Heart left ventricle (tissue), 16 donors: ENCODE results near the gene JHY. TPM values are rescaled to one million over a fixed set of nuclear protein-coding genes. Genes with fewer than 3 reads are reported as not detected.

Experiments used
- ATAC-seq, 4 donors: fragments of 200-7000 bp; cut with Tn5 transposase; one replicate each; pipeline ENCODE4 v1.9.1; 2020 to 2022; ENCODE audit warnings: moderate library complexity in 4 of 4, mild to moderate bottlenecking in 3 of 4, moderate number of reproducible peaks in 1 of 4
- DNase-seq, 5 donors: peaks; one replicate each; pipeline ENCODE4 v3.0.0-alpha.2; 2020
- H3K27ac ChIP-seq, 12 donors: fragments of 200-600 bp; sonication (generic) in 4 of 12; one replicate each; pipeline versions ENCODE4 v1.5.0 to v1.8.0; 2016 to 2022; ENCODE audit warnings: mild to moderate bottlenecking in 2 of 12
- H3K27me3 ChIP-seq, 9 donors: fragments of 200-600 bp; sonication (generic) in 2 of 9; one replicate each; pipeline versions ENCODE4 v1.5.1 to v1.8.0; 2016 to 2022; ENCODE audit warnings: mild to moderate bottlenecking in 3 of 9
- H3K36me3 ChIP-seq, 9 donors: fragments of 200-600 bp; sonication (generic) in 2 of 9; one replicate each; pipeline versions ENCODE4 v1.5.0 to v1.8.0; 2018 to 2022; ENCODE audit warnings: mild to moderate bottlenecking in 2 of 9
- H3K4me1 ChIP-seq, 12 donors: fragments of 200-600 bp; sonication (generic) in 4 of 12; one replicate each; pipeline versions ENCODE4 v1.5.0 to v1.8.0; 2016 to 2022; ENCODE audit warnings: mild to moderate bottlenecking in 3 of 12
- H3K4me3 ChIP-seq, 12 donors: fragments of 200-600 bp; sonication (generic) in 4 of 12; one replicate each; pipeline versions ENCODE4 v1.5.0 to v1.8.0; 2017 to 2022; ENCODE audit warnings: mild to moderate bottlenecking in 9 of 12, moderate library complexity in 4 of 12
- H3K9me3 ChIP-seq, 12 donors: fragments of 200-600 bp; sonication (generic) in 4 of 12; one replicate each; pipeline versions ENCODE4 v1.5.0 to v1.8.0; 2016 to 2022; ENCODE audit warnings: mild to moderate bottlenecking in 1 of 12
- POLR2A ChIP-seq, 2 donors: fragments of 450-650 bp; IDR thresholded peaks; one replicate each; pipeline ENCODE4 v1.6.1; 2017; ENCODE audit warnings: antibody characterized with exemption in 2 of 2, mild to moderate bottlenecking in 2 of 2, moderate library complexity in 2 of 2
- WGBS, 4 donors: extraction: QIAGEN DNeasy Blood & Tissue Kit in 2 of 4; methylation state at CpG; one replicate each; pipeline versions ENCODE4 v1.1.5 to v1.1.7; 2013 to 2018; 5-methylcytosine and 5-hydroxymethylcytosine counted together
- intact Hi-C, 10 donors: fragments of 100-400 bp; cut with DNase I; formaldehyde crosslinking; loops; one replicate each; pipeline versions ENCODE4 v1.11.1 to v1.14.2; 2022
- polyA plus RNA-seq, 2 donors: library from polyadenylated mRNA; stranded (reverse); fragments of 200-250 nt; gene quantifications; one replicate each; pipeline ENCODE4 v1.2.3, GENCODE V29; 2013
- total RNA-seq, 9 donors: library from RNA; depleted of rRNA in 2 of 9; stranded (reverse); fragments of >200 nt in 2 of 9; fragmentation: NEBNext Ultra II Directional in 3 of 9; extraction: Animal tissue kit (Norgen Biotek cat#: 25700) in 3 of 9; gene quantifications; one replicate each; pipeline versions ENCODE4 v1.1.0 to v1.2.4, GENCODE V29; 2016 to 2023
- TF ChIP-seq, protein P1 (sequence below), 12 donors: fragments of 200-600 bp; sonication (generic) in 4 of 12; IDR thresholded peaks; one replicate each; pipeline versions ENCODE4 v1.5.0 to v1.8.0; 2018 to 2022; ENCODE audit warnings: antibody characterized with exemption in 12 of 12, mild to moderate bottlenecking in 5 of 12
- donor health status: ischemic (EF 13 %, LVEDD 7.1; RV severe dilation, severe dysfunction).
- donor health status: healthy with polysubstance abuse.
- donor health status: DM: no; HTN: yes; CAD: no.
- donor health status: DM: no; HTN: no; CAD: no.
- donor health status: ischemic (EF 25% LVEDD 6.9; RV normal size, moderate dysfunction).
- donor health status: ischemic (EF 25% LVEDD 5.7; RV mildly dilated, moderate dysfunction).
- donor health status: healthy.
- donor health status: DM: yes; HTN: yes; CAD: no.
- donor health status: ischemic (EF 35%, LVEDD 5.7; RV mildly dilated, moderate dysfunction).
- donor health status: nonischemic (EF 11% LVEDD 7.7; RV severe dilation, severe dysfunction).
- donor health status: DM: yes; HTN: yes; CAD: no.
- donor health status: PGD.
- donor health status: ischemic (EF 29% LVEDD 5.4; RV normal size, mild dysfunction).
- donor health status: nonischemic (EF 23%, LVEDD 6.1; RV moderate dilation, normal function).

JHY gene
- total and polyA plus RNA-seq, 11 donors = 0.50 to 2.3 (median 0.93) TPM

DNA sequence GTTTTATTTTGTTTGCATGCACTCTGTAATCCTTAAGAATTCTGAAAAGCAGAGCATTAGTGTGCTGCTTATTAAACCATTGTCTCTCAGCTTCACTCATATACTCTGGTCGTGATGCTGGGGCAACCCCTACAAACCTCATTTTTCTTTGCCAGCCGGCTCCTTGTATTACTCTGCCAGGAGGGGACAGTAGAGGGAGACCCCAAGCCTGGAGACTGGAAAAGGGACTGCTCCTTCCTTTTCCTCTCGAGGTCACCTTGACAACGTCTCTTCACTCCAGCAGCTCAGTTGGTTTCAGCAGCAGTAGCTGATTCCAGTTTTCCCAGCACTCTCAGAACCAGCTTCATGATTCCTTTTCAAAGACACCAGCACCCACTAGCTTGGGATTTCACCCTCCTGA, 2.8 kb upstream of the JHY start:
- DNase-seq (no peak), ATAC-seq (no peak)
- Histone ChIP-seq H3K4me1 (peaks cover 0 to 14% (median 1%) of the 10 kb centered on the region in 12 donors), H3K27ac (no peak overlapping the region), H3K9me3 (no peaks in the 10 kb centered on the region), H3K27me3 (peaks cover 0 to 18% (median 5%) of the 10 kb centered on the region in 9 donors), H3K36me3 (no peaks in the 10 kb centered on the region), H3K4me3 (no peak overlapping the region)
- no peak for TF ChIP-seq POLR2A (IDR thresholded peaks at IDR 0.05)
- TF ChIP-seq, protein P1, sequence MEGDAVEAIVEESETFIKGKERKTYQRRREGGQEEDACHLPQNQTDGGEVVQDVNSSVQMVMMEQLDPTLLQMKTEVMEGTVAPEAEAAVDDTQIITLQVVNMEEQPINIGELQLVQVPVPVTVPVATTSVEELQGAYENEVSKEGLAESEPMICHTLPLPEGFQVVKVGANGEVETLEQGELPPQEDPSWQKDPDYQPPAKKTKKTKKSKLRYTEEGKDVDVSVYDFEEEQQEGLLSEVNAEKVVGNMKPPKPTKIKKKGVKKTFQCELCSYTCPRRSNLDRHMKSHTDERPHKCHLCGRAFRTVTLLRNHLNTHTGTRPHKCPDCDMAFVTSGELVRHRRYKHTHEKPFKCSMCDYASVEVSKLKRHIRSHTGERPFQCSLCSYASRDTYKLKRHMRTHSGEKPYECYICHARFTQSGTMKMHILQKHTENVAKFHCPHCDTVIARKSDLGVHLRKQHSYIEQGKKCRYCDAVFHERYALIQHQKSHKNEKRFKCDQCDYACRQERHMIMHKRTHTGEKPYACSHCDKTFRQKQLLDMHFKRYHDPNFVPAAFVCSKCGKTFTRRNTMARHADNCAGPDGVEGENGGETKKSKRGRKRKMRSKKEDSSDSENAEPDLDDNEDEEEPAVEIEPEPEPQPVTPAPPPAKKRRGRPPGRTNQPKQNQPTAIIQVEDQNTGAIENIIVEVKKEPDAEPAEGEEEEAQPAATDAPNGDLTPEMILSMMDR (IDR thresholded peaks at IDR 0.05) = no peak
- 23 to 27% (median 24%) methylated on average over 4 of the region's 4 CpGs for WGBS, 4 donors
- intact Hi-C loops = loop anchor here in 1 of 10 donors (10.0 kb wide), 1 partner anchor 365 kb away; no protein-coding TSS in a partner anchor

GRCh38 chr11:122882857-122883645, 492 bp downstream of the JHY start:
- H3K4me3 ChIP-seq = peak overlapping the region; percentile 42 to 78 (median 70)
- ATAC-seq = peak in 3 of 4 donors; percentile 74 to 78 (median 76)

GRCh38 chr11:122883646-122883979, 1.1 kb downstream of the JHY start:
- H3K4me3 ChIP-seq = peak overlapping the region in 11 of 12 donors; percentile 59 to 78 (median 70)
- H3K4me1 ChIP-seq = peaks cover 0 to 14% (median 1%) of the 10 kb centered on the region in 12 donors
- peak overlapping the region in 6 of 12 donors; percentile 66 to 79 (median 78) for H3K27ac ChIP-seq
- peak in 2 of 4 donors; percentile 15 to 41 for ATAC-seq
- intact Hi-C loops = no loop called here
- peaks cover 0 to 18% (median 5%) of the 10 kb centered on the region in 9 donors for H3K27me3 ChIP-seq
- H3K36me3 ChIP-seq = peaks cover 0 to 7% (median 0%) of the 10 kb centered on the region in 9 donors
- DNase-seq = no peak
- TF ChIP-seq POLR2A (IDR thresholded peaks at IDR 0.05) = no peak
- TF ChIP-seq, protein P1 (IDR thresholded peaks at IDR 0.05) = no peak
- 64 to 75% (median 71%) methylated on average over 3 of the region's 3 CpGs for WGBS, 4 donors
- H3K9me3 ChIP-seq = no peaks in the 10 kb centered on the region

More at GRCh38 chr11:122882857-122883645, 492 bp downstream of the JHY start:
- Histone ChIP-seq H3K27ac (peak overlapping the region in 10 of 12 donors; percentile 59 to 79 (median 77)), H3K4me1 (peaks cover 0 to 14% (median 1%) of the 10 kb centered on the region in 12 donors), H3K36me3 (peaks cover 0 to 5% (median 0%) of the 10 kb centered on the region in 9 donors), H3K27me3 (peaks cover 0 to 18% (median 5%) of the 10 kb centered on the region in 9 donors), H3K9me3 (no peaks in the 10 kb centered on the region)
- no peak for TF ChIP-seq POLR2A (IDR thresholded peaks at IDR 0.05)
- TF ChIP-seq, protein P1 (IDR thresholded peaks at IDR 0.05) = no peak
- WGBS, 4 donors = 3 to 16% (median 4%) methylated on average over 15 to 63 of the region's 63 CpGs
- intact Hi-C loops = no loop called here
- peak in 4 of 5 donors; percentile 44 to 78 (median 60) for DNase-seq

- H3K36me3 ChIP-seq = peaks cover 0 to 7% (median 0%) of the 10 kb centered on the region in 9 donors
- no peaks in the 10 kb centered on the region for H3K9me3 ChIP-seq
- intact Hi-C loops = no loop called here
- 39 to 55% (median 51%) methylated on average over 2 of the region's 2 CpGs for WGBS, 4 donors
- H3K4me3 ChIP-seq = no peak overlapping the region
- TF ChIP-seq POLR2A (IDR thresholded peaks at IDR 0.05) = no peak
- TF ChIP-seq, protein P1 (IDR thresholded peaks at IDR 0.05) = no peak
- no peak overlapping the region for H3K27ac ChIP-seq
- peaks cover 0 to 5% (median 0%) of the 10 kb centered on the region in 12 donors for H3K4me1 ChIP-seq
- DNase-seq (no peak), ATAC-seq (no peak)
- H3K27me3 ChIP-seq = no peaks in the 10 kb centered on the region
Observed at GRCh38 chr11:122888162-122888561, 5.6 kb downstream of the JHY start.
